HG03159 (cell line): Measurements from ENCODE around the gene NUP155.
"Not testable (repeated sequence)": the region's sequence is repeated elsewhere in the genome, so short reads cannot be mapped to it uniquely, and the experiment has no call there.

Experiments
- ATAC-seq: cut with Tn5 transposase; IDR thresholded peaks from one replicate; pipeline ENCODE4 v1.9.1; 2021; ENCODE audit warnings: mild to moderate bottlenecking, moderate library complexity; ENCODE audit not compliant: unreplicated experiment

NUP155 gene

DNA sequence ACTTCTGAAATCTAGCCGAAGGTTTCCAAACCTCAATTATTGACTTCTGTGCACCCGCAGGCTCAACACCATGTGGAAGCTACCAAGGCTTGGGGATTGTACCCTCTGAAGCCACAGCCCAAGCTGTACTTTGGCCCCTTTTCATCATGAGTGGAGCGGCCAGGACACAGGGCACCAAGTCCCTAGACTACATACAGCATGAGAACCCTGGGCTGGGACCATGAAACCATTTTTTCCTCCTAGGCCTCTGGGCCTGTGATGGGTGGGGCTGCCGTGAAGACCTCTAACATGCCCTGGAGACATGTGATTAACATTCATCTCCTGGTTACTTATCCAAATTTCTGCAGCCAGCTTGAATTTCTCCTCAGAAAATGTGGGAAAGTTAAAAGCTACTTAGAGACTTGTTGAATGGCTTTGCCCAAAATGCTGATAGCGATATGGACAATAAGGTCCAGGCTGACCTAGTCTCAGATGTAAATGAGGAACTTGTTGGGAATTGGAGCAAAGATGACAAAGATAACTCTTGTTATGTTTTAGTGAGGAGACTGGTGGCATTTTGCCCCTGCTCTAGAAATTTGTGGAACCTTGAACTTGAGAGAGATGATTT lies 87.6 kb downstream of the NUP155 start:
- no peak for ATAC-seq

DNA sequence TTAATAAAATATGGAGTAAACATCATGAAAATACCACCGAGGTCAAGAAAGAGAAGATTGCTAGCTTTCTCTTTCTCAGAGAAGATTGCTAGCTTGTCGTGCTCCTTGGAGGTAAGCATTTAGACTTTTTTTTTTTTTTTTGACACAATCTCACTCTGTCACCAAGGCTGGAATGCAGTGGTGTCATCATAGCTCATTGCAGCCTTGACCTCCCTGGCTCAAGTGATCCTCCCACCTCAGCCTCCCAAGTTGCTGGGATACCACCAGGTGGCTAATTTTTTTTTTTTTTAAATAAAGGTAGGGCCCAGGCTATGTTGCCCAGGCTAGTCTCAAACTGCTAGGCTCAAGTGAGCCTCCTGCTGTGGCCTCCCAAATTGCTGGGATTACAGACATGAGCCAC lies 95.4 kb downstream of the NUP155 start:
- ATAC-seq, result no peak

GRCh38 chr5:37272511-37272910 lies 98.4 kb downstream of the NUP155 start:
- ATAC-seq, result no peak

DNA sequence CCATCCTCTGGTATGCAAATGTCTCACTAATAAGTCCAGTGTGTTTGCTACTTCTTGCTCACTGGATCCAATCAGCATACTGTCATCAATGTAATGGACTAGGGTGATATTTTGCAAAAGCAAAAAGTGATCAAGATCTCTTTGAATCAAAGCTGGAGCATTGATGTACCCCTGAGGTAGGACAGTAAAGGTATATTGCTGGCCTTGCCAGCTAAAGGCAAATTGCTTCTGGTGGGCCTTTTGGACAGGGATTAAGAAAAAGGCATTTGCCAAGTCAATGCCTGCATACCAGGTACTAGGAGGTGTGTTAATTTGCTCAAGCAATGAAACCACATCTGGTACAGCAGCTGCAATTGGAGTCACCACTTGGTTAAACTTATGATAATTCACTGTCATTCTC lies 102.8 kb downstream of the NUP155 start:
- not testable (repeated sequence) for ATAC-seq

DNA sequence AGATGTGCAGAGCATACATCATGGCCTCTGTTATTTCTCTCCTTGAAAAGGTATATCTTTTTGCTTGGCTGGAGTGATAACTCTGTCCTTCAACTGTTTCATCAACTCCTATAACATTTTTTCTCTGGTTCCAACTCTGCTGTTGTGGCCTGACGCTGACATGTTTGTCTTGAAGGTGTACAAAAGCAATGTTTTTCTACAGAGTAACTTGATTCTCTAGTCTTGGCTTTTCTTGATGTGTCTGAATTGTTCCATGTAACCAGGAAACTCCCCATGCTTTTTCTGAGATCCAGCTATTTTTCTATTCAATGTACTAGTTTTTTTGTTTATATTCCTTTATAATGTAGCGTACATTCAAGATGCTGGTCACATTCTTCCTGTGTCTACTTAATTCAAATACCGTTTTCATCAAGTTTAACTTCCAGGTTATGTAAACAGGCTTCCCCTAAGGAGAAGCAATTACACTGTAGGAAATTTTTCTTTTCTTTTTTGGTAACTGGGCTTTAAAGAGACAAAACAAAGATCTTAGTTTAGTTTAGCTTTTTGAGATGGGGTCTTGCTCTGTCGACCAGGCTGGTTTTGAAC lies 115.0 kb downstream of the NUP155 start:
- ATAC-seq, result no peak

GRCh38 chr5:37254581-37254980 lies 116.3 kb downstream of the NUP155 start:
- ATAC-seq, result no peak

DNA sequence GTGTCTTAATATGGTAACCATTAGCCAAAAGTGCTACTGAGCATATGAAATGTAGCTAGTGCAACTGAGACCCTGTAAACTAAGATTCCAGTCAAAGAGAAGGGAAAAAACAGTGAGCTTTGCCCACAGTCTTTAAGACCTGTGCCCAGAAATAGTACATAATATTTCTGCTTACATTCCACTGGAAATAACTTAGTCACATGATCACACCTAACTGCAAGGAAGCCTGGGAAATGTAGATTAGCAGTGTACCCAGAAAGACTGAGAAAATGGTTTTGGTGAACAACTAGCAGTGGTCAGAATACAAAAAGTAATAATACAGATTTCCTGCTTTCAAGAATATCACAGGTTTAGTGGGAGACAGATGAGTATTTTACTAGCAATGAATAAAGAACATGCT lies 119.2 kb downstream of the NUP155 start:
- ATAC-seq, result no peak

DNA sequence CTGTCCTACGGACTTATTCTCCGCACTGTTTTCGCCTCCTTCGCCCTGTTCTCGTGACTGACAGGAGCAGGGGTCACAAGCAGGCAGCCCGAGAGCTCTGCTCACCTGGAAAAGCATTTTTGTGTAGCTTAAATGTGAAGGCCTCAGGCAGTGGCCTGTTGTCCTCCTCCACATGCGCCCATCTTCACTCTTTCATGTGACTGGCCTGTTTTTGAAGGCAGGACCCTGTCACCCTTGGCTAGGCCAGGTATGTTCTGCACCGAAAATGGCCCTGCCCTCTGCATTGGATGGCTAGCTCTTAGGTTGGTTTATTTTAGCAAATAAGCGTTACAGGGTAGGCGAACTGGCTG lies 121.1 kb downstream of the NUP155 start:
- no peak for ATAC-seq

- peak; percentile 76 for ATAC-seq
These were observed 121.7 kb downstream of the NUP155 start, which contains the start of gene CPLANE1 for GRCh38 chr5:37248970-37249814. CPLANE1 (minus strand) TSS chr5:37249376; CDS start chr5:37247698, 1,678 bp downstream.

DNA sequence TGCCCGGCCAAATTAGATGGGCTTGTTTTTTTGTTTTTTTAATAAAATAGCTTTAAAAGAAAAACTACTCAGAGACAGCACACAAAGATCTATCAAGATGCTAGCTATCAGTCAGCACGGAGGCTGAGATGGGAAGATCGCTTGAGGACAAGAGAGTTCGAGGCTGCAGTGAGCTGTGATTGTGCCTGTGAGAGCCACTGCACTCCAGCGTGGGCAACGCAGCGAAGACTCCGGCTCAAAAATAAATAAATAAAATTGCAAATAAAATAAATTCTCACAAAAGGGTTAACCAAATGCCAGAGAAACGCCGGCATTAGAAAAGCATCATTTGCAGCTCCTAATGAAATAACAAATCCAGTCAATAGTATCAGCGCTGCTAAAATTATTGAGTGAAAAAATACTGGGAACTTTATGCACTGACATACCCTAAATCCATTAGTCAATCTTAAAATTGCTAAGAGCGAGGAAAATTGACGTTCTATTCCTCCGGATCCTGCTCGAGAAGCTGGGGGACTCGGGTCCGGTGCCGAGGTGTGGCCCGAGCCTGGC lies 122.4 kb downstream of the NUP155 start:
- ATAC-seq, result no peak

- no peak for ATAC-seq
These were observed 123.4 kb downstream of the NUP155 start for GRCh38 chr5:37247496-37247895.

DNA sequence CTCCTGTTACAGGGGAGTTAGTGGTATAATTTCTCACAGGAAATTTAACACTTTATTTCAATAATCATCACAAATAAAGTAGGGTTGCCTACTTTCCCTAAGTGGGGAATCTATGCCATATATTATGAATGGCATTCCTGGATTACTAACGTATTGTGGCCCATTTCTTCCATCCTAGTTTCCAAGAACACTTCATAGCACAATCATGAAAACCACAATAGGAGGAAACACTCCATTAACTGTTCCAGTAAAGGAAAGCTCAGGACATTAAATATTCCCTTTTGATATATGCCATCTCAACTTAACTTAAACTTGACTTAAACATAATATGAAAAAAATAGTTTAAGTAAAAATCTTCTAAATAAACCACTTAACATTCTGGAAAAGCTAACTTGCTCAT lies 123.9 kb downstream of the NUP155 start:
- no peak for ATAC-seq
